ENCODE results near the gene SERF2. TPM values are rescaled to one million over a fixed set of nuclear protein-coding genes. Genes with fewer than 3 reads are reported as not detected.
"Not testable (repeated sequence)": the region's sequence is repeated elsewhere in the genome, so short reads cannot be mapped to it uniquely, and the experiment has no call there.

The SERF2 gene
- total RNA-seq (2021) (612 and 779 TPM in 2 replicates), Bru-seq, nascent RNA (percentile 82 among the genes with signal in this experiment), BruChase-seq, experiment 1, labeled RNA remaining after a 2-hour chase (percentile 87 among the genes with signal in this experiment), BruChase-seq, experiment 2, labeled RNA remaining after a 6-hour chase (percentile 91 among the genes with signal in this experiment)
- long read RNA-seq, transcript SERF2-216 (2 exons, 1,030 nt): minor isoform, 10 of 1,965 reads
- long read RNA-seq, transcript SERF2-202 (3 exons, 506 nt): minor isoform, 9 of 1,965 reads
- long read RNA-seq, transcript SERF2-207 (2 exons, 582 nt): minor isoform, 15 of 1,965 reads
- long read RNA-seq, transcript SERF2-201 (3 exons, 1,537 nt): major isoform, 1,890 of 1,965 reads
- long read RNA-seq, partial matches to known transcripts: 16 of 1,965 reads
- long read RNA-seq, other reads (novel, unspliced or antisense): 18 of 1,965 reads

- Histone ChIP-seq H3K4me3 (peak within 1 kb of the TSS; percentile 77), H3K27ac (peak within 1 kb of the TSS; percentile 65), H3K36me3 (ENCODE audit: low read depth) (peaks cover 13% of the 10 kb centered on the region), H4K20me1 (ENCODE audit: insufficient read depth) (no peaks in the 10 kb centered on the region), H3K9me3 (ENCODE audit: insufficient read depth, low read depth) (no peaks in the 10 kb centered on the region), H2AFZ (peak within 1 kb of the TSS; percentile 85), H3K9me2 (ENCODE audit: insufficient read depth) (no peaks in the 10 kb centered on the region), H3F3A (ENCODE audit: insufficient read depth, low read depth) (peaks cover 21% of the 10 kb centered on the region; the same call in 1 of the 2 replicates), H3K27me3 (ENCODE audit: insufficient read depth, low read depth) (no peaks in the 10 kb centered on the region), H3K79me2 (ENCODE audit: low read depth) (peaks cover 32% of the 10 kb centered on the region), H3K4me2 (peak within 1 kb of the TSS; percentile 85), H3K4me1 (replicated peaks; ENCODE audit: insufficient read depth) (peaks cover 6% of the 10 kb centered on the region; the same call in 1 of the 2 replicates)
- ChIA-PET POLR2A (ENCODE audit: unreplicated experiment) (interaction anchor here (0.6 to 0.7 kb wide), 2 partner anchors 299 to 934 kb away, joined by 5 to 9 read pairs; no protein-coding TSS in a partner anchor), CTCF (no interaction called here)
- DNase-seq: peak; percentile 90 to 99
- intact Hi-C loops (cut with micrococcal nuclease; ENCODE audit: unreplicated experiment): no loop called here
- TSS peak; percentile 58 for BruUV-seq (replicated peaks)
- TF ChIP-seq CTCF (conservative IDR thresholded peaks at IDR 0.05): no peak
- TF ChIP-seq EZH2 (IDR thresholded peaks at IDR 0.05; ENCODE audit: low read depth): no peak
Observed at GRCh38 chr15:43791993-43792760, at the start of gene SERF2. Gene SERF2, plus strand, starts transcription at chr15:43792320. Its CDS starts 57 bp downstream, at chr15:43792377.

DNA sequence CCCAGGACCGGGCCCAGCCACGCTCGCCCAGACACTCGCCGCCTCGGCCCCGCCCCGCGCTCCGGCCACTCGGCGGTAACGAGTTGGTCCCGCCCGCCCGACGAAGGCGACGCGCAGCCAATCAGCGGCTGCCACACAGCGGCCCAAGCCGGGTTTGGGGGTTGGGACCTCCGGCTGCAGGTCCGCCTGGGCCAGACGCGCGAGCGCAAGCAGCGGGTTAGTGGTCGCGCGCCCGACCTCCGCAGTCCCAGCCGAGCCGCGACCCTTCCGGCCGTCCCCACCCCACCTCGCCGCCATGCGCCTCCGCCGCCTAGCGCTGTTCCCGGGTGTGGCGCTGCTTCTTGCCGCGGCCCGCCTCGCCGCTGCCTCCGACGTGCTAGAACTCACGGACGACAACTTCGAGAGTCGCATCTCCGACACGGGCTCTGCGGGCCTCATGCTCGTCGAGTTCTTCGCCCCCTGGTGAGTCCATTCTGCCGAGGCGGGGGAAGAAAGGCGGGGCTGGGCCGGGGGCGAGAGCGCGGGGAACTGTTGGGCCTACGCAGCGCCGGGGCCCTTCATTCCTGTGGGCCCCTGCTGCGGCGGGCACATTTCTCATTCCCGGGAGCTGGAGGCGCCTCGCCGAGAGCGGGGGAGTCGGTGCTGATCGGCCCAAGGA lies 45.7 kb upstream of the SERF2 start, which contains the start of gene PDIA3:
TSS of gene PDIA3 (plus strand) at position 194 of the 658 bp plus-strand sequence. CDS start at position 296, 102 bp downstream.
- H3K27ac ChIP-seq: peak within 1 kb of the TSS; percentile 80
- DNase-seq: peak; percentile 72 to 91
- POLR2A ChIA-PET (ENCODE audit: unreplicated experiment); H3K9me3 ChIP-seq (ENCODE audit: insufficient read depth, low read depth); H3K27me3 ChIP-seq (ENCODE audit: insufficient read depth, low read depth); BruUV-seq (replicated peaks); CTCF ChIA-PET; H3F3A ChIP-seq (ENCODE audit: insufficient read depth, low read depth); intact Hi-C loops (cut with micrococcal nuclease; ENCODE audit: unreplicated experiment); H3K36me3 ChIP-seq (ENCODE audit: low read depth); H3K9me2 ChIP-seq (ENCODE audit: insufficient read depth); H3K4me1 ChIP-seq (replicated peaks; ENCODE audit: insufficient read depth): not testable (repeated sequence)
- peak within 1 kb of the TSS; percentile 79 for H3K4me3 ChIP-seq
- H2AFZ ChIP-seq: peak within 1 kb of the TSS; percentile 70
- peaks cover 20% of the 10 kb centered on the region for H4K20me1 ChIP-seq (ENCODE audit: insufficient read depth)
- peak within 1 kb of the TSS; percentile 94 for H3K4me2 ChIP-seq
- peaks cover 50% of the 10 kb centered on the region for H3K79me2 ChIP-seq (ENCODE audit: low read depth)

- H3K9me3 ChIP-seq (ENCODE audit: insufficient read depth, low read depth); H2AFZ ChIP-seq; H3K9me2 ChIP-seq (ENCODE audit: insufficient read depth); H3F3A ChIP-seq (ENCODE audit: insufficient read depth, low read depth); H3K36me3 ChIP-seq (ENCODE audit: low read depth); H3K4me1 ChIP-seq (replicated peaks; ENCODE audit: insufficient read depth); POLR2A ChIA-PET (ENCODE audit: unreplicated experiment); H3K27me3 ChIP-seq (ENCODE audit: insufficient read depth, low read depth); BruUV-seq (replicated peaks); CTCF ChIA-PET; intact Hi-C loops (cut with micrococcal nuclease; ENCODE audit: unreplicated experiment): not testable (repeated sequence)
- Histone ChIP-seq H3K4me3 (peak overlapping the region; percentile 79), H3K27ac (peak overlapping the region; percentile 80), H3K4me2 (peak overlapping the region; percentile 94), H3K79me2 (ENCODE audit: low read depth) (peaks cover 55% of the 10 kb centered on the region), H4K20me1 (ENCODE audit: insufficient read depth) (peaks cover 25% of the 10 kb centered on the region)
- DNase-seq: peak; percentile 34 to 38
Observed at GRCh38 chr15:43746903-43747309, 45.2 kb upstream of the SERF2 start.

All from PC-9 (cell line).